ENCODE measurements around the gene TNFSF13B. TPM values are rescaled to one million over a fixed set of nuclear protein-coding genes. Genes with fewer than 3 reads are reported as not detected.

Gene TNFSF13B
- polyA plus RNA-seq, 1 experiment = 1.1 TPM

GRCh38 chr13:108226184-108226583 lies 43.3 kb upstream of the TNFSF13B start:
- DNase-seq (ENCODE audit: low read depth, low spot score) = no peak
- TF ChIP-seq CTCF (IDR thresholded peaks at IDR 0.05; ENCODE audit: low read depth, low read length) = no peak
- no peak overlapping the region for H3K27ac ChIP-seq (ENCODE audit: low read depth, low read length)
- ChIA-PET POLR2A (no interaction called here), CTCF (no interaction called here)
- no peaks in the 10 kb centered on the region for H3K9me3 ChIP-seq (ENCODE audit: control insufficient read depth, insufficient read depth, low read length)
- H3K4me3 ChIP-seq (ENCODE audit: low read depth, low read length) = no peak overlapping the region
- no peaks in the 10 kb centered on the region for H3K27me3 ChIP-seq (ENCODE audit: control insufficient read depth, insufficient read depth, low read length)

GRCh38 chr13:108227651-108228272 lies 41.8 kb upstream of the TNFSF13B start:
- Histone ChIP-seq H3K27me3 (ENCODE audit: control insufficient read depth, insufficient read depth, low read length) (no peaks in the 10 kb centered on the region), H3K9me3 (ENCODE audit: control insufficient read depth, insufficient read depth, low read length) (no peaks in the 10 kb centered on the region), H3K27ac (ENCODE audit: low read depth, low read length) (no peak overlapping the region), H3K4me3 (ENCODE audit: low read depth, low read length) (no peak overlapping the region)
- DNase-seq (ENCODE audit: low read depth, low spot score) = no peak
- ChIA-PET CTCF (interaction anchor here (0.6 to 1.0 kb wide), 4 partner anchors 8 to 672 kb away, joined by 3 to 4 read pairs (median 4); partner anchors contain the start of gene ABHD13), POLR2A (no interaction called here)
- TF ChIP-seq CTCF (IDR thresholded peaks at IDR 0.05; ENCODE audit: low read depth, low read length) = peak; percentile 78

- DNase-seq (ENCODE audit: low read depth, low spot score) = no peak
- POLR2A ChIA-PET = no interaction called here
- H3K27me3 ChIP-seq (ENCODE audit: control insufficient read depth, insufficient read depth, low read length) = no peaks in the 10 kb centered on the region
- no peaks in the 10 kb centered on the region for H3K9me3 ChIP-seq (ENCODE audit: control insufficient read depth, insufficient read depth, low read length)
- H3K27ac ChIP-seq (ENCODE audit: low read depth, low read length) = no peak overlapping the region
- no peak overlapping the region for H3K4me3 ChIP-seq (ENCODE audit: low read depth, low read length)
- TF ChIP-seq CTCF (IDR thresholded peaks at IDR 0.05; ENCODE audit: low read depth, low read length) = no peak
- CTCF ChIA-PET = interaction anchor here (2.1 kb wide), 1 partner anchor 40 kb away, joined by 4 read pairs; no protein-coding TSS in a partner anchor
Observed at GRCh38 chr13:108230377-108230776, 39.1 kb upstream of the TNFSF13B start.

- H3K27ac ChIP-seq (ENCODE audit: low read depth, low read length) = no peak overlapping the region
- ChIA-PET POLR2A (no interaction called here), CTCF (no interaction called here)
Observed at GRCh38 chr13:108249150-108249549, 20.4 kb upstream of the TNFSF13B start.

More at GRCh38 chr13:108249150-108249549, 20.4 kb upstream of the TNFSF13B start:
- TF ChIP-seq CTCF (IDR thresholded peaks at IDR 0.05; ENCODE audit: low read depth, low read length) = no peak
- H3K4me3 ChIP-seq (ENCODE audit: low read depth, low read length) = no peak overlapping the region
- H3K9me3 ChIP-seq (ENCODE audit: control insufficient read depth, insufficient read depth, low read length) = no peaks in the 10 kb centered on the region
- H3K27me3 ChIP-seq (ENCODE audit: control insufficient read depth, insufficient read depth, low read length) = no peaks in the 10 kb centered on the region
- DNase-seq (ENCODE audit: low read depth, low spot score) = no peak
